Spinal cord (tissue), 10 donors: Measurements from ENCODE around the gene ZMIZ2. TPM values are rescaled to one million over a fixed set of nuclear protein-coding genes. Genes with fewer than 3 reads are reported as not detected.

Experiments used
- DNase-seq, 6 donors: peaks; one replicate each; pipeline versions ENCODE4 v3.0.0 to v3.0.0-alpha.2; 2013 to 2015; ENCODE audit warnings: low spot score in 6 of 6, low read depth in 4 of 6
- H3K27ac ChIP-seq: one replicate; pipeline ENCODE4 v1.5.1; 2013; ENCODE audit warnings: low read depth, low read length, control low read depth
- H3K27me3 ChIP-seq: one replicate; pipeline ENCODE4 v1.6.1; 2013; ENCODE audit warnings: low read length; ENCODE audit not compliant: control insufficient read depth, insufficient read depth
- H3K36me3 ChIP-seq: one replicate; pipeline ENCODE4 v1.6.1; 2013; ENCODE audit warnings: low read length; ENCODE audit not compliant: control insufficient read depth, insufficient read depth
- H3K4me1 ChIP-seq: one replicate; pipeline ENCODE4 v1.6.1; 2013; ENCODE audit warnings: low read length; ENCODE audit not compliant: control insufficient read depth, insufficient read depth
- H3K4me3 ChIP-seq: one replicate; pipeline ENCODE4 v1.5.1; 2013; ENCODE audit warnings: low read depth, low read length, control low read depth
- H3K9me3 ChIP-seq: one replicate; pipeline ENCODE4 v1.6.1; 2013; ENCODE audit warnings: low read length; ENCODE audit not compliant: control insufficient read depth, insufficient read depth
- WGBS: methylation state at CpG from one replicate; pipeline ENCODE4 v1.1.5; 2013; ENCODE audit warnings: missing lambda C conversion rate; ENCODE audit not compliant: insufficient coverage; 5-methylcytosine and 5-hydroxymethylcytosine counted together
- polyA plus RNA-seq, 2 donors: library from polyadenylated mRNA; unstranded; fragments of 120-200 nt; gene quantifications; one replicate each; pipeline ENCODE4 v1.2.1, GENCODE V29; 2013; ENCODE audit not compliant: insufficient read length in 2 of 2
- total RNA-seq, 2 donors: library from RNA; depleted of rRNA in 1 of 2; stranded (reverse); fragments of 120-200 nt in 1 of 2; fragments of >200 nt in 1 of 2; gene quantifications; one replicate each; pipeline versions ENCODE4 v1.2.3 to v1.2.4, GENCODE V29; 2013 to 2014
- donor health status: healthy.

Gene ZMIZ2
- total and polyA plus RNA-seq, 4 donors, result 11.6 to 137 (median 63.5) TPM

- no peaks in the 10 kb centered on the region for H3K27me3 ChIP-seq
- no peak for DNase-seq
- H3K4me3 ChIP-seq, result no peak overlapping the region
- H3K4me1 ChIP-seq, result no peaks in the 10 kb centered on the region
- no peaks in the 10 kb centered on the region for H3K9me3 ChIP-seq
- peaks cover 7% of the 10 kb centered on the region for H3K36me3 ChIP-seq
- no peak overlapping the region for H3K27ac ChIP-seq
- 95% methylated on average over 6 of the region's 6 CpGs for WGBS
Observed at GRCh38 chr7:44811571-44811970, 62.9 kb downstream of the ZMIZ2 start.

- DNase-seq, result no peak
- no peaks in the 10 kb centered on the region for H3K9me3 ChIP-seq
- H3K4me1 ChIP-seq, result no peaks in the 10 kb centered on the region
- no peak overlapping the region for H3K27ac ChIP-seq
- 88% methylated on average over 2 of the region's 2 CpGs for WGBS
- H3K27me3 ChIP-seq, result no peaks in the 10 kb centered on the region
- peaks cover 7% of the 10 kb centered on the region for H3K36me3 ChIP-seq
- no peak overlapping the region for H3K4me3 ChIP-seq
Observed at GRCh38 chr7:44814919-44815318, 66.3 kb downstream of the ZMIZ2 start.

- Histone ChIP-seq H3K4me3 (no peak overlapping the region), H3K9me3 (no peaks in the 10 kb centered on the region), H3K27me3 (no peaks in the 10 kb centered on the region), H3K27ac (no peak overlapping the region), H3K36me3 (no peaks in the 10 kb centered on the region), H3K4me1 (no peaks in the 10 kb centered on the region)
- no peak for DNase-seq
- 80% methylated on average over 1 of the region's 2 CpGs for WGBS
Observed at GRCh38 chr7:44819292-44819691, 70.6 kb downstream of the ZMIZ2 start.

Other genes starting within 250 kb of the ZMIZ2 start
- under 1 TPM; 0.06 to 0.10 TPM for gene NPC1L1, start 207.5 kb upstream of the ZMIZ2 start, total RNA-seq
- gene NPC1L1, start 207.5 kb upstream of the ZMIZ2 start, polyA plus RNA-seq, result under 1 TPM; 0.10 to 0.11 TPM
- gene DDX56, start 174.9 kb upstream of the ZMIZ2 start, total RNA-seq, result 10 to 100 TPM; 37.0 to 60.3 TPM
- 10 to 100 TPM; 61.3 to 80.4 TPM for gene DDX56, start 174.9 kb upstream of the ZMIZ2 start, polyA plus RNA-seq
- 100 to 1,000 TPM in 1 of 2 donors, 10 to 100 TPM in 1; 99.1 to 125 TPM for gene TMED4, start 166.6 kb upstream of the ZMIZ2 start, total RNA-seq
- 10 to 100 TPM; 65.9 to 83.9 TPM for gene TMED4, start 166.6 kb upstream of the ZMIZ2 start, polyA plus RNA-seq
- gene OGDH, start 142.2 kb upstream of the ZMIZ2 start, total RNA-seq, result 10 to 100 TPM; 63.8 to 63.9 TPM
- 10 to 100 TPM; 74.8 to 78.6 TPM for gene OGDH, start 142.2 kb upstream of the ZMIZ2 start, polyA plus RNA-seq
- gene PPIA, start 47.8 kb downstream of the ZMIZ2 start, total RNA-seq, result 1,000 to 10,000 TPM; 1,472 to 1,903 TPM
- 1,000 to 10,000 TPM; 1,246 to 1,323 TPM for gene PPIA, start 47.8 kb downstream of the ZMIZ2 start, polyA plus RNA-seq
- 100 to 1,000 TPM; 161 to 264 TPM for gene H2AZ2, start 99.2 kb downstream of the ZMIZ2 start, total RNA-seq
- 100 to 1,000 TPM; 188 to 232 TPM for gene H2AZ2, start 99.2 kb downstream of the ZMIZ2 start, polyA plus RNA-seq
- 10 to 100 TPM; 18.8 to 48.6 TPM for gene PURB, start 136.7 kb downstream of the ZMIZ2 start, total RNA-seq
- gene PURB, start 136.7 kb downstream of the ZMIZ2 start, polyA plus RNA-seq, result 10 to 100 TPM; 21.1 to 25.1 TPM
- 1 to 10 TPM in 1 of 2 donors, under 1 TPM in 1; 0.55 to 1.4 TPM for gene MYO1G, start 230.2 kb downstream of the ZMIZ2 start, total RNA-seq
- under 1 TPM; 0.48 to 0.56 TPM for gene MYO1G, start 230.2 kb downstream of the ZMIZ2 start, polyA plus RNA-seq